ENCODE results near the gene SLCO2B1.

SLCO2B1 gene

DNA sequence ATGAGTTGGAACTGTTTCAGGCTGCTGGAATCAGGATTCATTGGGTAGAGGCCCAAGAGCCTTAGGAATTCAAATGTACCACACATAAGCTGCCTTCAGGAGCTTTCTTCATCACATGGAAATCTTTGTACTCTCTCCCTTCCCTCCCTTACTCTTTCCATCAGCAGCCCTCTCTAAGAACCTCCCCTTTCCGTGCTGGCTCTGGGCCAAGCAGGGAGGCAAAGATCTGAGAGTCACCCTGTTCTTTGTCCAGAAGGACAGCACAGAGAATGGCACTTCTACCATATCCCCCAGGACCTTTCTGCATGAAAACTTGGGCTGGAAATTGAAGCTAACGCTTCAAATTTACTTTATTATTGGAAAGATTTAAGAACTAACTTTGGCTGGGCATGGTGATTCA is 69.0 kb downstream of the SLCO2B1 start:
- no peak for DNase-seq (ENCODE audit: low read depth in 2 of 2)

DNA sequence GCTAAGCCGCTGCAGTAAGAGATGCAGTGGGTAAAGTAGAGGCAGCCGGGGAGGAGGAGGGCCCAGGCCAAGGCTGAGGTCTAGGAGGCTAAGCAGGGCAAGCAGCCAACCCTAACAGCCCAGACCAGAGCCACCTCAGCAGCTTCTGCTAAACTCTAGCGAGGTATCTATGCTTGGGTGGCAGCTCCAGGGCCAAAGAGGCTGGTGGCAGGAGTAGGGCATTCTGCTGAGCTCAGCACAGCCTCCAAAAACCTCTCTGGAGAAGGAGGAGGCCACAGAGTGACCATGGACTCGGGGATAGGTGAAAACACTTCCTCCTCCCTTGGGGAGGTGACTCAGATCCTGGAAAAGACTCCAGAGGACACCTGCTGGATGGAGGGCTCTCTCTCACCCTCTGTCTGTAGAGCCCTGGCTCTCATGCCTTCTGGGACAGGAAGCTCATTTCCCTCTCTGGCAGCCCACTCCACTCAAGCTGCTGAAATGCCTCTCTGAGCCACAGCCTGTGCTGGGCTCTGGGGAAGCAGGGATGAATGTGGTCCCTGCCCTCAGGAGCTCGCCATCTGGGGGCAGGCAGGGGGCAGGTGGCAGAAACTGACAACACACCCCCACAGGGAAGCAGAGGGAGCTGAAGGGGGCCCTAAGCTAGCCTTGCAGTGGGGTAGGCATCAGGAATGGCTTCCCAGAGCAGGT is 73.2 kb downstream of the SLCO2B1 start:
- DNase-seq (ENCODE audit: low read depth in 2 of 2): no peak

DNA sequence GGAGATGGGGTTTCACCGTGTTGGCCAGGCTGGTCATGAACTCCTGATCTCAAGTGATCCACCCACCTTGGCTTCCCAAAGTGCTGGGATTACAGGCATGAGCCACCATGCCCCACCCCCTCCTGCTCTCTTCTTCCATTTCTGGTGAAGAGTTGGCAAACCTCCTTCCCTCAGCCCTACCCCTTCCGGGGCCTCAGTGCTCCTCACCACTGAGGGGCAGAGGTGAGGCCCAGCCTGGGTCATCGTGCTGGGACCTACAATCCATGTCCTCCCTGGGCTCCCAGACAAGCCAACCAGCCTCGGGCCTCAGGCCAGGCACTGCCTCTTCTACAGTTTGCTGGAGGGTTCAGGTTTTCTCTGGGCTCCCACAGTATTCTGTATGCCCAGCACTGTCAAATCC is 74.9 kb downstream of the SLCO2B1 start:
- DNase-seq (ENCODE audit: low read depth in 2 of 2): no peak

DNA sequence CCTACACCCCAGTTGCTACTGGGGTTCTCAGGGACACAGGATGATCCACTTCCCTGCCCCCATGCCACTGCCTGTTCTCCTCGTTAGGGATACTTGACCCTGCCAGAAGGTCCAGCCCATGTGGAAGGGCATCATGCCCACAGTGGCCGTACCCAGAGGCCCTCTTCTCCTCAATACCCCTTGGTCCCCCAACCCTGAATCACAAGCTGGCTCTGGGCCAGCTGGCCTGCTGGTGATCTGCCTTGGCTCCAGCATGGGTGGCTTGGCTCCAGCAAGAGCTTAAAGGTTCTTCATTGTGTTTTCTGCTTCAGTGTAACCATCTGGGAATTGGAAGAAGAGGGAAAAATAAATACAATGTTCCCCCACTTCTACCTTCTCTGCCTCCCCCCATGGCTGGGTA is 78.6 kb downstream of the SLCO2B1 start:
- no peak for DNase-seq (ENCODE audit: low read depth in 2 of 2)

- DNase-seq (ENCODE audit: low read depth in 2 of 2): no peak
These were observed 79.7 kb downstream of the SLCO2B1 start for GRCh38 chr11:75230621-75231020.

- DNase-seq (ENCODE audit: low read depth in 2 of 2): no peak
These were observed 82.9 kb downstream of the SLCO2B1 start for GRCh38 chr11:75233754-75234172.

DNA sequence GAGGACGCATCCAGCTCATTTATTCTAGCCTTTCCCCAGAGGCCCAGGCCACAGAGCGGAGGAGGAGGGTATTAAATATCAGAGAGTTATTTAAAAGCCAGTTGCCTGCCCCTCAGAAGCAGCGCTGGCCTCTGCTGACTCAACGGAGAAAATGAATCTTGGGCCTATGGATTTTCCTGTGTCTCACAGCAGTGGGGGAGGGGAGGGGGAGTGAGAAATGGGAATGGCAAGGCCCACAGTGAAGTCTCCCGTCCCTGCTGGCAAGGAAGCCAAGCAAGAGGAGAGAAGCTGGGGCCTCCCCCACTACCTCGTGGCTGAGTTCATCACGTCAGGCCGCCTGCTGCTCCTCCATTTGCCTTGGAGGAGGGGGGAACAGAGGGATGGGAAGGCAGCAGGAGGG is 85.2 kb downstream of the SLCO2B1 start:
- DNase-seq (ENCODE audit: low read depth in 2 of 2): no peak

DNA sequence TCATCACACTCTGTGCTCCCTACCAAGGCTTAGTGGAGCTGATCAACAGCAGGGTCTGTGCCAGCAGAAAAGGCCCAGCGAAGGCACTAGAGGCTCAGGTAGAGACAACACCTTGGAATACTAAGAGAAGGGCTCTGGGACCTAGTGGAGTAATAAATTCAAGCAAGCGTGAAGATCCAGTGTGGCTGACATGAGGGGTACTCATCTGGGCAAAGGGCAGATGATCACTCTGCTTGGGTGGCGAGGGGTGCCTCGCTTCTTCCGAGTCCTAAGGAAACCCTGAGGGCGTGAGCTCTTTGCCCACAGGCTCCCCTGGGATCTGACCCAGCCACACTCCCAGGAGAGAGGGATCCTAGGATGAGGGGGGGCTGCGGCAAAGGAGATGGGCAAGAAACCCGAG is 86.1 kb downstream of the SLCO2B1 start:
- DNase-seq (ENCODE audit: low read depth in 2 of 2): no peak

- DNase-seq (ENCODE audit: low read depth in 2 of 2): no peak
These were observed 87.9 kb downstream of the SLCO2B1 start for GRCh38 chr11:75238595-75239440.

GRCh38 chr11:75239531-75240290 is 88.8 kb downstream of the SLCO2B1 start:
- DNase-seq (ENCODE audit: low read depth in 2 of 2): no peak

- DNase-seq (ENCODE audit: low read depth in 2 of 2): peak in 1 of 2 experiments; percentile 28
These were observed 89.6 kb downstream of the SLCO2B1 start, which contains the start of gene TPBGL for GRCh38 chr11:75240311-75241035. TSS of gene TPBGL (plus strand) at chr11:75240774. CDS start at chr11:75241050, 276 bp downstream.

GRCh38 chr11:75241036-75241905 is 90.4 kb downstream of the SLCO2B1 start:
- DNase-seq (ENCODE audit: low read depth in 2 of 2): peak; percentile 78 to 79

DNA sequence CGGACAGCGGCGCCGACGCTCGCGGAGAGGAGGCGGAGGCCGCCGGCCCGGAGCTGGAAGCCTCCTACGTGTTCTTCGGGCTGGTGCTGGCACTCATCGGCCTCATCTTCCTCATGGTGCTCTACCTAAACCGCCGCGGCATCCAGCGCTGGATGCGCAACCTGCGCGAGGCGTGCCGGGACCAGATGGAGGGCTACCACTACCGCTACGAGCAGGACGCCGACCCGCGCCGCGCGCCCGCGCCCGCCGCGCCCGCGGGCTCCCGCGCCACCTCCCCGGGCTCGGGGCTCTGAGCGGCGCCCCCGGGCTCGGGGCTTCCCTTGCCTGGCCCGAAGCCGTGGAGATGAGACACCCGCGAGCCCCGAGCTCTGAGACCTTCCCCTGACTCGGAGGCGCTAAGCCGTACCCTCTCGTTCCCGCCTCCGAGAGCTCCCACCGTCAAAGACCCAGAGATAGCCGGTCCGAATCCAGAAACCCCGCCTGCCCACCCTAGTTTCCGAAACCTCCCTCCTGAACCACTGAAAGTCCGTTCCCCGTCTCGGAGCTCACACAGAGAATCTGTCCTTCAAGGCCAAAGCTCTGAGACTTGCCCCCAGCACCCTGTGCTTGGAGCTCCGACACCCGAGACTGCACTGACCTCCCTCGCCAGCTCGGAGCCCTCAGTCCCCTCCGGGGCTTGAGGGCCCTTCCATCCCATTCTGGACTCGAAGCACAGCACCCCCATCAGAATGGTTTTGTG is 91.2 kb downstream of the SLCO2B1 start:
- no peak for DNase-seq (ENCODE audit: low read depth in 2 of 2)

- DNase-seq (ENCODE audit: low read depth in 2 of 2): no peak
These were observed 92.1 kb downstream of the SLCO2B1 start for GRCh38 chr11:75242722-75243600.

GRCh38 chr11:75244052-75244814 is 93.3 kb downstream of the SLCO2B1 start:
- DNase-seq (ENCODE audit: low read depth in 2 of 2): no peak

GRCh38 chr11:75245356-75246005 is 94.6 kb downstream of the SLCO2B1 start:
- DNase-seq (ENCODE audit: low read depth in 2 of 2): no peak

GRCh38 chr11:75246006-75246670 is 95.2 kb downstream of the SLCO2B1 start:
- DNase-seq (ENCODE audit: low read depth in 2 of 2): no peak

Measured in stimulated activated CD4-positive, alpha-beta T cell treated with anti-CD3 and anti-CD28 coated beads, Interleukin-12 subunit alpha, Interleukin-12 subunit beta, amount 100 ng/mL, for 24 hours (primary cell).